HL-60 (cell line): Measurements from ENCODE around the gene ZNF236.

Source experiments
- GABPA ChIP-seq: IDR thresholded peaks from 2 replicates; pipeline ENCODE4 v1.6.1; 2012; ENCODE audit warnings: low read depth
- POLR2AphosphoS5 ChIP-seq: IDR thresholded peaks from 2 replicates; pipeline ENCODE4 v1.6.1; 2012; ENCODE audit warnings: low read depth
- REST ChIP-seq: IDR thresholded peaks from 2 replicates; pipeline ENCODE4 v1.6.1; 2012; ENCODE audit warnings: low read depth; ENCODE audit not compliant: insufficient replicate concordance
- SPI1 ChIP-seq: IDR thresholded peaks from 2 replicates; pipeline ENCODE4 v1.6.1; 2012; ENCODE audit warnings: low read depth, mild to moderate bottlenecking, borderline replicate concordance
- TF ChIP-seq, protein P1 (sequence below): IDR thresholded peaks from one replicate; pipeline ENCODE4 v1.5.1; 2011; ENCODE audit warnings: low read length, control low read depth, inconsistent platforms; ENCODE audit not compliant: insufficient read depth

DNA sequence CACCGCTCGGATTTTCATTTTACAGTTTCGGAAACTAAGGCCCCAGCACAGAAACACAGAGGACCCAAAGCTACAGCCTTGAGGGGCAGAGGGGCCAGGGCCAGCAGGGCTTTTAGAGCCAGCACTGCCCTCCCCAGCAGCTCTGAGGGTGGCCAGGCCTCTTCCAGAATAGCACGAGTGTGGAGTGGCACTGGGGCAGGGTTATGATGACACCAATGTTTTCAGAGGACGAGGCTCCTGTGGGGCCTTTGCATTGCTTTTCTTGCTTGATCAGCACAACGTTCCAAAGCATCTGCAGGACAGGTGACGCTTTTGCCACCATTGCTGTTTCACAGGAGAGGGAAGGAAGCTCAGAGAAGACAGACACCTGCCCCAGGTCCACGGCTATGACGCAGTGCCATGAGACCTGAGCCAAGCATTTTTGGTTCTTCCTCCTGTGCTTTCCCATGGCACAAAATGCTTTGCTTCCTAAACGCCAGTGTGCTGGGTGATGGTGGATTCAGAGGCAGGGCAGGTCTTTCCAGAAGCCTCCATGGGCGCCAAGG, 183.4 kb downstream of the ZNF236 start:
- TF ChIP-seq, protein P1, sequence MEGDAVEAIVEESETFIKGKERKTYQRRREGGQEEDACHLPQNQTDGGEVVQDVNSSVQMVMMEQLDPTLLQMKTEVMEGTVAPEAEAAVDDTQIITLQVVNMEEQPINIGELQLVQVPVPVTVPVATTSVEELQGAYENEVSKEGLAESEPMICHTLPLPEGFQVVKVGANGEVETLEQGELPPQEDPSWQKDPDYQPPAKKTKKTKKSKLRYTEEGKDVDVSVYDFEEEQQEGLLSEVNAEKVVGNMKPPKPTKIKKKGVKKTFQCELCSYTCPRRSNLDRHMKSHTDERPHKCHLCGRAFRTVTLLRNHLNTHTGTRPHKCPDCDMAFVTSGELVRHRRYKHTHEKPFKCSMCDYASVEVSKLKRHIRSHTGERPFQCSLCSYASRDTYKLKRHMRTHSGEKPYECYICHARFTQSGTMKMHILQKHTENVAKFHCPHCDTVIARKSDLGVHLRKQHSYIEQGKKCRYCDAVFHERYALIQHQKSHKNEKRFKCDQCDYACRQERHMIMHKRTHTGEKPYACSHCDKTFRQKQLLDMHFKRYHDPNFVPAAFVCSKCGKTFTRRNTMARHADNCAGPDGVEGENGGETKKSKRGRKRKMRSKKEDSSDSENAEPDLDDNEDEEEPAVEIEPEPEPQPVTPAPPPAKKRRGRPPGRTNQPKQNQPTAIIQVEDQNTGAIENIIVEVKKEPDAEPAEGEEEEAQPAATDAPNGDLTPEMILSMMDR, result no peak
- TF ChIP-seq POLR2AphosphoS5 (no peak), GABPA (no peak), REST (no peak), SPI1 (no peak)
